Activated naive CD8-positive, alpha-beta T cell treated with anti-CD3 and anti-CD28 coated beads, Interleukin-2, amount 50 U/mL, for 16 hours (primary cell): ENCODE results near the gene MAGI1.

ENCODE experiments used
- DNase-seq: peaks from one replicate; pipeline ENCODE4 v3.0.0-alpha.2; 2020; ENCODE audit warnings: low read depth, low spot score

Gene MAGI1

DNA sequence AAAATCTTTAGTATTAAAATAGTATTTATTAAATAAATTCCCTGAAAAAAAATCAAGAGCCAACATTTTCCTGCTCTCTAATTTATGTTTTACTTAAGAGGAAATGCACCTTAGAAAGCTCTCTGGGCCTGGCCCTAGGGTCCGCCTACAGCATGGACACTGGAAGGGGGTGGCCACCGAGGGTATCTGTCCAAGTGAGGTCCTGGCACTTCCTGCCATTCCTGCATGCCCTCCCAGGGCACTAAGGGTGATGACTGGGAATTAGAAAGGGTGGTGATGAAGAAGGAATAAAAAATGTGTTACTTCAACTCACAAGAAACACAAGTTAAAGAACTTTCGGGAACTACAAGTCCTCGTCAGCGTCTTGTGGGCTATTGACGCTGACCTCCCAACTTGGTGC, 92.8 kb downstream of the MAGI1 start:
- DNase-seq: no peak

DNA sequence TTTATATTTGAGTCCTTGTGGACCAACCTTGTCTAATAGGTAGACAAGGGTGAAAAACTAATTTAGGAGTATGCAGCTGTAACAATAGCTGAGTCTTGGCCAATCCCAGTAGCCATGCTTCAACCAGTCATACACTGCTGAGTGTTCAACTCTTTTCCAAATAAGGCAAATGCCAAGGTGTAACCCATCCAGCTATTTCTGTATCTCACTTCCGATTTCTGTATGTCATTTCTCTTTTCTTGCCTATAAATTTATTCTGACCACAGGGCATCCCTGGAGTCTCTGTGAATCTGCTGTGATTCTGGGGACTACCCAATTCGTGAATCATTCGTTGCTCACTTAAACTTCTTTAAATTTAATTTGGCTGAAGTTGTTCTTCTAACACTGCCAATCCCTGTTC, 93.2 kb downstream of the MAGI1 start:
- no peak for DNase-seq

DNA sequence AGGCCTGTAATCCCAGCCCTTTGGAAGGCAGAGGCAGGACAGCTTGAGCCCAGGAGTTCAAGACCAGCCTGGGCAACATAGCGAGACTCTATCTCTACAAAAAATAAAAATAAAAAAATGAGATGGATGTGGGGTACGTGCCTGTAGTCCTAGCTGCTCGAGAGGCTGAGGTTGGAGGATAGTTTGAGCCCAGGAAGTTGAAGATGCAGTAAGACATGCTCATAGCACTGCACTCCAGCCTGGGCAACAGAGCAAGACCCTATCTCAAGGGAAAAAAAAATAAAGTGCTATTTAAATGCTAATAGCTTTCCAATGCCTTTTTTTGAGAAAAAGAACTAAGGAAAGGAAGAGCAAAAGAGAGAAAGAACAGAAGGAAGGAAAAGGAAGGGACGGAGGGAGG, 94.5 kb downstream of the MAGI1 start:
- no peak for DNase-seq

DNA sequence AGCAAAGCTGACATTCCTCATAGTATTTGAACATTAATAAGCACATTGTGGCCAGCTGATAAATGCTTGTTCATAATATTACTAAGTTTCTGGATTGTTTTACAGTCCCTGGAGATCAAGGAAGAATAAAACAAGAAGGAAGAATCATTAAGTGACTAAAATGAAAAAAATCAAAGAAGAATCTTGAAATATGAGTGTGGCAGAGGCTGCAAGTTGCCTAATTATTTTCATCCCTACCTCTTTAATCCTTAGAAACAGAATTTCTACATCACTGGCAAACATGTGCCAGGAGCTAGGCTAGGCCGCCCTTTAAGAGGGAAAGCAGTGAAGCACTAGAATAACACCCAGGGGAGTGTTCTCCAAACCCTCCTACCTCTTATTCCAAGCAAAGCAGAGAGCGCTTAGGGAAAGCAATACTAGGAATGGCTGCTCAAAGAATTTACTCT, 98.9 kb downstream of the MAGI1 start:
- no peak for DNase-seq

DNA sequence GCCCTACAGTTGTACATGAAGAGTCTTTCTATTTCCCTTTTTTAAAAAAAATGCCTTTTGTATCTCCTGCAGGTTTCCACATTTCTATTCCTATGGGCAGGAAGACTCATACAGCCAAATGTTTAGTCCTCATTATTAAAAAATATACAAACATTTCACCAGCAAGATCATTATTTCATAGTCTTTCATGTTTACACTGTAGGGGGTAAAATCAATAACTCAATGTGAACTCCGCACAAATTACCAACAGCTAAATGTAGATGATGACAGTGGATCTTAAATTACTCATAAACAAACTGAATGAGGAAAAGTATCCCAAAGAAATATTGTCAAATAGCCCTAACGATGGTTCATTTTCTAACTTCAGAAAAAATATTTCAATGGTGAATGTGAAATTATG, 99.5 kb downstream of the MAGI1 start:
- DNase-seq: no peak

DNA sequence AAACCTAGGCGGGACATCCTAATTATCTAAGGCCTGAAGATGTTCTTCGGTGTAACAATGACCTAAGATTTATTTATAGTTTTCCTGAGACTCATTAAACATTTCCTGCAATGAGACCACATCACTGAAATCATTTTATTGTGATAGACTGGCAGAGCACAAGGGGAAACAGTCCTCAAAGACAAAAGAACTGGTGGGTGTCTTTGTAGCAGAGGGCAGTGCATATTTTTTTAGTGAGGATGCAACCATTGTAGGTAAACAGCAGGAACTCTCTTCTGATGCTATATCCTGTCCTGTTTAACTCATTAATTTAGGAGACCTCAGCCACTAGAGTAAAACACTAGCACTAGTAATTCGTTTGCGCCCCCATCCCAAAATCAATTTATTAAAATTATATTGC, 100.0 kb downstream of the MAGI1 start:
- DNase-seq: no peak

DNA sequence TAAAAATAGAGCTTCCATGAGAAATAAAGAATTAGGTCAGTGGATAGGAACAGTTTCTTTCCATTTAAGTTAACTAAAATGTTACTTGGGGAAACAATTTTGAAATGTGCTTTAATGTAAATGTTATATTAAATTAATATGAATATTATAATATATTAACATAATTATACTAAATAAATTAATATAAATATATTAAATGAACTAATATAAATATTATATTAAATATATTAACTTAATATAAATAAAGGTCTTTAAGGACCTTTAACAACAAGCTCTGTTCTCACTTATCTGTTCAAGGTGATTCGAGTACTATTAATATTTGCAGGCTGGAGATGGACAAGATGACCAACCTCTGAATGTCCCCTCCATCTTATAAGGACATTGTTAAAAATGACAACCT, 100.6 kb downstream of the MAGI1 start:
- no peak for DNase-seq

DNA sequence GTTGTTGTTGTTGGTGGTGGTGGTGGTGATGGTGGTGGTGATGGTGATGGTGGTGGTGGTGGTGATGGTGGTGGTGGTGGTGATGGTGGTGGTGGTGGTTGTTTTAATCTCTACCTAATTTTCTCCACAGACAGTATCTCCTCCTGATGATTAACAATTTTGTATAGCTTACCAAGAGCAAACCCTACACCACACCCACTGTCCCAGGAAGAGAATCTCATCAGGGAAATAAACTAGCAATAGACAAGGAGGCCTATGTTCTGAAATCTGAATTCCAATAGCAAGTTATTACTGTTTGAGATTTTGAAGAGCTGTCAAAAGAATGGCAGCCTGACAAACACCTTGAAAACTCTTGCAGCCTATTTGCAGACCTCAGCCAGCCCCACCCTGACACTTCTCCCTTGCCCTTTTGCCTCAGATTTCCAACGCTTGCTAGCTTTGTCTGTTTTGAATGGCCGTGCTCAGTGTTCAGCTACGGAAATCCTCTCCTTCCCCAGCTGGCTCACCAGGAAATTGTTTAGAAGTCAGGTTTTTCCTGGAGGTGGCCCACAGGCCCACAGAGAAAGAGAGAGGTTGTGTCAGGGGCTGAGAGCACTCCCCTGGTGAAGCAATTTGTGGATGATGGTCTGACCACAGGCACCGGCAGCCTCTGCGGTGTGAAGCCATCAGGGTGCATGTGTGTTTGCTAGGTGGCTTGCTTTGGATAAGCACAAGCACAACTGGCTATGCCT, 101.6 kb downstream of the MAGI1 start:
- DNase-seq: no peak

DNA sequence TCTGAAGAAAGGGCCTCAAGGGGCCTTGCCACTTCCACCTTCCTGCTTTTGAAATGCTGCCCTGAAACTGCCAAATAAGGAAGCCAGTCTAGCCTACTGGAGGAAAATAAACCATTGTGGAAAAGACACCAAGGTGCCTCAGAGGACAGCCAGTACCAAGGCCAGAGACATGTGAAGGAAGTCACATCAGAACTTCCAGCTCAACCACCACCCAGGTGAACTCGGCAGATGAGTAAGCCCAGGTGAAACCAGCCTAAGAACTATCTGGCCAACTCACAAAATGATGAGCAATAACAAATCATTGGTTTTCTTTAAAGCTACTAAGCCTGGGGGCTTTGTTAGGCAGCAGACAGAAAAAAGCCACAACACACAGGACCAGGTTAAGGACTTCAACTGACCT, 103.0 kb downstream of the MAGI1 start:
- no peak for DNase-seq

DNA sequence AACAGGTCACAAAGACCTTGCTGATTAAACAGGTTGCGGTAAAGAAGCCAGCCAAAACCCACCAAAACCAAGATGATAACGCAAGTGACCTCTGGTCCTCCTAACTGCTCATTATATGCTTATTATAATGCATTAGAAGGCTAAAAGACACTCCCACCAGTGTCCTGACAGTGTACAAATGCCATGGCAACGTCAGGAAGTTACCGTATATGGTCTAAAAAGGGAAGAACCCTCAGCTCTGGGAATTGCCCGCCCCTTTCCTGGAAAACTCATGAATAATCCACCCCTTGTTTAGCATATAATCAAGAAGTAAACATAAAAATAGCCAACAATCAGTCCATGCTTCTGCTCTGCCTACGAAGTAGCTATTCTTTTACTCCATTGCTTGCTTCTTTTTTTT, 108.1 kb downstream of the MAGI1 start:
- no peak for DNase-seq

DNA sequence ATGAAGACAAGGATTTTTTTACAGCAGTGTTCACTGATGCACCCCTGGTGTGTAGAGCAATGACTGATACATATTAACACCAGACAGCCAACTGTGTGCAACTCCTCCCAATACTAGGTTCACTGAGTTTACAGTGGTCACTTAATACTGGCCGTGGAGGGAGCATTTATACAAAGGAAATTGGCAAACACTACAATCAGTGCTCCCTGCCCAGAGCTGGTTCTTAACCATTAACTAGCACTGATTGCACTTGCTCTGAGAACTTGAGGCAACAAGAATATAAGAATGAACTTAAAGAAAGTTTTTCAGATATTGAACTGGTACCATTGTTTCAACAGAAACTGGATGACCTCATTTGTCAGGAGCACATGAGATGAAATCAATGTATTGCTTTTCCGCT, 110.6 kb downstream of the MAGI1 start:
- no peak for DNase-seq

DNA sequence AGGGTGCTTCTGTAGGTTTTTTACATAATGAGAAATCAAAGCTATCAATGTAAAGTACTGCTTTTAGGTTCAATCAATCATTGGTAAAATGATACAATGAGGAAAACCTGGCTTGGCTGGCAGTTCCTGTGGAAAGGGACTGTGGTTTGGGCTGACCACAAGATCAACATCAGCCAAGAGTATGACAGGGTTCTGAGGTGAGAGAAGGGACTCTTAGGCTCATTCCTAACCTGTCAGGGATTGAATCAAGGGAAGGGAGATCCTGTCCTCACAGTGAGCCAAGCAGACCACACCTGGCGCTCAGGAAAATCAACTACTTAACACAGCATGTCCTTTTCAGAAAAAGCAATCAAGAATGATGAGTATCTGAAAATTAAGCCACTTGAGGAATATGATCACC, 111.1 kb downstream of the MAGI1 start:
- no peak for DNase-seq

DNA sequence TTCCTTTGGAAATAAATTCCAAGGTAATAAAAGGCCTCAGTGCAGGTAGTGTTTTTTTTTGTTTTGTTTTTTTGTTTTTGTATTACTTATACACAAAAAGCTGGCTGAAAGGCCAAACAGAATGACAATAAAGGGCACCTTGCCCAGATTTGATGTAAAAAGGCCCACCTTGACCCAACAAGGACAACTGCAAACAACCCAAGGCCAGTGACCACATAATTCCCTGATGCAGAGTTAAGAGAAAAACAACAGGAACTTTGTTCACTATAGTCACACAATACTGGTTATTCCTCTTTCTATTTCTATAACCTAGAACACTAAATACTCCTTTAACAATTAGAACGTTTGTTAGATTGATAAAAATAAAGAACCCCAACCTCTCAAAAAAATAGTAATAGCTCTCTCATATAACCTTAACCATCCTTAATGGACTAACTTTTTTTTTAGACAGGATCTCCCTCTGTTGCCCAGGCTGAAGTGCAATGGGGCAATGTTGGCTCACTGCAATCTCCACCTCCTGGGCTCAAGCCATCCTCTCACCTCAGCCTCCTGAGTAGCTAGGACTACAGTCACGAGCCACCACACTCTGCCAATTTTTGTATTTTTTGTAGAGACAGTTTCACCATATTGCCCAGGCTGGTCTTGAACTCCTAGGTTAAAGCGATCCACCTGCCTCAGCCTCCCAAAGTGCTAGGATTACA, 113.3 kb downstream of the MAGI1 start:
- DNase-seq: no peak

DNA sequence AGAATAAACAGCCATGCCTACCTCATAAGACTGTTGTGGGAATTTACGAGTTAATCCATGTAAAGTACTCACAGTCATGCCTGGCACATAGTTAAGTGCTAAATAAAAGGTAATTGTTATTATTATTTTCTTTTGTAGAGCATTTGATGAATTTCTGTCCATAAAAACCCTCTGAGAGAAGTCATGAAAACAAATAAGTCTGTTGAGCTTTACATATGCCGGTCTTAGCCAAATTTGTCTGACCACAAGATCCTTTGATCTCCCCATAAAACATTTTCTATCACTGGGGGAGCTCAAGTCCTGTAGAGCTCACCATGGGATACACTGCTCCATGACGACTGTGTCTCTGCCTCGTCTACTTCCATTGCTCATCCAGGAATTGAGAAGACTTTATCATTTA, 114.0 kb downstream of the MAGI1 start:
- DNase-seq: no peak

DNA sequence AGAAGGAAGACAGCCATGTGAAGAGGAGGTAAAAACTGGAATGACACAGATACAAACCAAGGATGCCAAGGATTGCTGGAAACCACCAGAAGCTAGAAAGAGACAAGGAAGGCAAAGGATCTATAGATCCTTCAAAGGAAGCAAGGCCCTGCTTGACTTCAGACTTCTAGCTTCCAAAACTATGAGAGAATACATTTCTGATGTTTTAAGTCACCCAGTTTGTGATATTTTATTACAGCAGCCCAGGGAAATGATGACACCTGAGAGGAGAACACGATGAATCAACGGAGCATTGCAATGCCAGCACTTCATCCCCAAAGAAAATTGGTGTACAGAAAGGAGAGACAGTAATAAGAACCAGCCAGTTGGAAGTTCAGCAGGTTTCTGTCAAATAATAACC, 116.3 kb downstream of the MAGI1 start:
- no peak for DNase-seq

DNA sequence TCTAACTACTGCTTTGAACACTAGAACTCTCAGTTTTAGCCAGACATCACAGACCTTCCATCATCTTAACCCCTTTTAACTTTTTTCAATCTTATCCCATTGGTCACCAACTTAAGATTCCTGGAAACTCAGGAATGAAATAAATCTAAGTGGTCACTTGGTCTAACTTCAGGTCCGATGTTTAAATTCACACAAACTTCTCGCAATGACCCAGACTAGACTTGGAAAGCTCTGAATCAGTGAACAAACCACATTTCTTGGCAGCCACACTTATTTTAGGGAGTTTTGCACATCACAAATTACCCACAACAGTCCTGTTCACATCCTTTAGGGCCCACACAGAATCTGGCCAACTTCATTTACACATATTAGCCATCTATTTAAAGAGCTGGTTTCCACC, 118.9 kb downstream of the MAGI1 start:
- DNase-seq: no peak

DNA sequence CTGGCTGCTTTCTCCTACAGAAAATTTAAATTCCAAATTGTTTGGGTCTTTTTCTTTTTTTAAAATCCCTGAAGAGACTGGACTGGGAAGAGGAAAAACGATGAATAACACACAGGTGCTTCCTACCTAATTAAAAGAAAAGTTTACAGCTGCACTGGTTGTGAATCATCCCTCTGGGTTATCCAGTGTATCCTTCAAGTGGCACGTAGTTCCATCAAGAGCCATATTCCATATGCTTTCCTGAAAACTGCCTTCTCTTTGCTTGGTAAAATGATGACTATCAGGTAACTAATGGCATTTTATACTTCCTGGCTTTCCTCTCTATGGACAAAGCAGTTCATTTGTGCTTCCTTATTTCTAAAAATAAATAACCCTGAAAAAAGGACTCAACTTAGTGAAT, 123.2 kb downstream of the MAGI1 start:
- no peak for DNase-seq

DNA sequence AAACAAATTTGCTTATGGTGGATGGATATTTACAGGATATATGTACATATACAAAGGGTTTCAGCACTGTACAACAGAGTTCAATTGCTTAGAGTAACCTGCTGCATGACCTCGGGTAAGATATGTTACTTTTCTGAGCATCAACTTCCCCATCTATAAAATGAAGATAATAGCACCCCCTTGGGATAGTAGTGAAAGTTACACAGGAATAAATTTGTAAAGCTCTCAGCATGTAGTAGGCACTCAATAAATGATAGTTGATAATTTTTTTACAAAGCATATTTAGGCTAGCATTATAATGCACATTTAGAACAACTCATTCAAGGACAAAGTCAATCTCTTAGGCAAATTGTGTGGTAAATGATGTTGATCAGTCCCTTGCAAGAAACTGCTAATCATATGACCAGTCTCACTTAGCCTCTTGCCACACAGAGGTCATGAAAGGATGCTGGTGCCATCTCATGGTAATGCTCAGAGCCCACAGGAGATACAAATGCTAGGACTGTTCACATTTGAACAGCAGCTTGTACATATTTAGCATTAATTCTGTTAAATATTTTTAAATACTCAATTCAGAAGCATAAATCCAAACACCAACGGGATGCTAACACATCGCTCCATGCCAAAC, 123.9 kb downstream of the MAGI1 start:
- no peak for DNase-seq

DNA sequence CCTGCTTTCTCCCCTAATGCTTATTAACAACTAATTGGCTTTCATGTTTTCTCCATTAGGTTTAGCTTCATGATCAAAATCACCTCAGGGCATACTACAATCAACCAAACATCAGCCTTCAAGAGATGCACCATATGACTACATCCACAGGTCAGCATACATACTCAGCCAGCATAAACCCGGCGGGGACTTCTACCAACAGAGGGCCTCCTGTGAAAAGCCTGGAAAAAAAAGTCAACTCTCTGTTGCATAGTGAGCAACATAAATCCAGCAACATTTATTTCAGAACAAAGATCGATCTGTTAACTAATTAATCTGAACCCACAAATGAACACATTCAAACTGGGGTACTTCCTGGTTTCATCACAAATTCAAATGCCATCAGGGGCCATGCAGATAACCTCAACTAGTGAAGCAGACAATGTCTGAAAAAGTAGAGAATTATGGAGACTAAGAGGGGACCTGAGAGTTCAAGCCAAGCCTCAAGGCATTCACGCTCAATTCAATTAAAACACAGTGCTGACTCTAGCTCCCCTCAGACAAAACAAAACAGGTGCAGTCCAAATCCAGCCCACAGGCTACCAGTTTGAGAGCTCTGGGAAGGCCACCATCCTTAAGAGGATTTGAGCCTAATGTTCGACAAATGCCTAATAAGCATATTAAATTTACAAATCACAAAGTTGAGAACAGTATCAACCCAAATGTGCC, 124.5 kb downstream of the MAGI1 start:
- no peak for DNase-seq

DNA sequence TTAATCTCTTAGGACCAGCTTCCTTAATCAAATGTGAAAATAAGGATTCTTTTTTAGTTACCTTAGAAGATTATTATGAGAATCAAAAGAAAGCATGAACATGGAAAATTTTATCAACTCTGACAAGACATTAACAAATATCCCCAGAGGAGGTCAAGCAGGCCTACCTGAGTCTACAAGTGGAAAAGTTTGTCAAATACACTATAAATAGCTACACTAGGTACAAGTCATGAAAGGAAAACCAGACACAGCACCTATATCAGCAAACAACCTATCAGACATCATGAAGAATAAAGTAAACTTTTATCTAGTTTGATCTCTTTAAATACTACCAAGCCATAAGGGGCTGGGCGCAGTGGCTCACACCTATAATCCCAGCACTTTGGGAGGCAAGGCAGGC, 126.1 kb downstream of the MAGI1 start:
- DNase-seq: no peak

DNA sequence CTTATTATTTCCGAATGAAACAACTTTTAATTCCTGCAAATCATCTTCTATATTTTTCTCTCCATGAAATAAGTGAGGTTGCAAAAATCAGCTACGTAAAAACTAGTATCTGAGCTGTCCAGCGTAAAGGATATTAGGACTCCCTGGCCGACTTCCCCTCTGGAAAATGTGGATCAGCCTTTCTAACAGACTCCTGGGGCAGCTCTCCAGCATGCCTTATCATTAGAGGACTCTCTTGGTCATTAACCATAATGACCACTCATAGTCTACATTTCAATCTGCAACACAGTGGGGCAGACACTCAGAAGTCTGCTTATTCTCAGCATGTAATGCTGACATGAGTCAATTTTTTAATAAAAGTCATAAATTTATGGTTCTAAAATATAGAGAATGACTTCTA, 130.1 kb downstream of the MAGI1 start:
- no peak for DNase-seq
